G401 (cell line): Measurements from ENCODE around the gene MAGEB3. TPM values are rescaled to one million over a fixed set of nuclear protein-coding genes. Genes with fewer than 3 reads are reported as not detected.

Experiments used
- DNase-seq: peaks from one replicate; pipeline ENCODE4 v3.0.0-alpha.2; 2015; ENCODE audit warnings: low spot score
- in situ Hi-C: cut with HindIII; loops from 2 replicates; pipeline ENCODE4 v1.10.0; 2016; ENCODE audit warnings: low sequenced_read_pairs, mixed read lengths
- total RNA-seq: library from RNA; depleted of rRNA; stranded (reverse); fragments of >200 nt; shearing (Covaris generic); gene quantifications from 2 replicates; pipeline ENCODE4 v1.2.3, GENCODE V29; 2014; rRNA removed

MAGEB3 gene
- total RNA-seq, 1 experiment from 2014 or later, result not detected

DNA sequence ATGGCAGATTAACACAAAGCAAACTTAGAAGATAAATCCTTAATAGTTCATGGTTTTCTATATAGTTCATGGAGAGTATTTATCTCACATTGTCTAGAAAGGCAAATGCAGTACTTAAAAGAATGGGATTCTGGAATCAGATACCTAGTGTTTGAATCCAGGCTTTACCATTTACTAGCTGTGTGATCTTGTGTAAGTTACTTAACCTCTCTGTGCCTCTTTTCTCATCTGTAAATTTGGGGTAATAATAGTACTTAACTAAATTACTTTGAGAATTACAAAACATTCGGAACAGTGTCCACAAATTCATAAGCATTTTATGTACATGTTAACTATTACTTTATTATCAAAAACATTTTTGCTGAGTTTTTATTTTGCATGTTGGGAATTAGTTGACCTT, 32.3 kb downstream of the MAGEB3 start:
- DNase-seq, result no peak
- in situ Hi-C loops, result no loop called here

DNA sequence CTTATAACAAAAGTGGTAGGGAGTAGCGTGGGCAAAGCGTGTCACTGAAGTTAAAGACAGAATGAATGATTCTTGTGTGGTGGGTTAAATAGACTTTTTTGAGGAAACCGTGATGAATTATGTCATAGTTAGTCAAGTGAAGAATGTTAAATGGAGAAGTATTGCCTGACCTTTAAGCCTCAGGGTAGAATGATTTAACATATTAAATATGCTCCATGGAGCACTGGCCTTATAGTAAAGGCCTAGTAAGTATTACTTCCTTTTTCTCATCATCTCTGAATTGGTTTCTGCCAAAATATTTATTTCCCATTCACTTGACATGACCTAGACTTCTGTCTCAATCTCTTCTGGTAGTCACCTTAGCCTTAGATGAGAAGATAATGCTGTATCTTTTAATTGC, 40.2 kb downstream of the MAGEB3 start:
- DNase-seq, result no peak

DNA sequence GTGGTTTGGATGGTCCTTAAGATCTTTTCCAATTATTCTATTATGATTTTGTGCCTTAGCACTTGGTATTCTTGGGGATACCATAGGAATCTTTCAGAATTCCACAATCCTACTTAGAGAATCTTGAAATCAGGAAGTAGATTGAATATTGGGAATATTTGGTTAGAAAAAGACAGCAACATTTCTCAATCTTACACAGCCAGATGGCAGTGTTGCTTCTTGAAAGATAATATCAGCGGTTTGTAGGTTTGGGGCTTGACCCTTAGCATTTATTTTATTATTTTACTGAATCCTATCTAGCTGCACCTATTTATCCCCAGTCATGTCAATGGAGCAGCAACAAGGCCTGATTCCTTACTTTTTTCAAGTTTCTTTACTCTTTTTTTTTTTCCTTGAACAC, 45.0 kb downstream of the MAGEB3 start:
- in situ Hi-C loops, result no loop called here
- DNase-seq, result no peak

More for the DNA sequence above, 40.2 kb downstream of the MAGEB3 start:
- in situ Hi-C loops, result no loop called here

DNA sequence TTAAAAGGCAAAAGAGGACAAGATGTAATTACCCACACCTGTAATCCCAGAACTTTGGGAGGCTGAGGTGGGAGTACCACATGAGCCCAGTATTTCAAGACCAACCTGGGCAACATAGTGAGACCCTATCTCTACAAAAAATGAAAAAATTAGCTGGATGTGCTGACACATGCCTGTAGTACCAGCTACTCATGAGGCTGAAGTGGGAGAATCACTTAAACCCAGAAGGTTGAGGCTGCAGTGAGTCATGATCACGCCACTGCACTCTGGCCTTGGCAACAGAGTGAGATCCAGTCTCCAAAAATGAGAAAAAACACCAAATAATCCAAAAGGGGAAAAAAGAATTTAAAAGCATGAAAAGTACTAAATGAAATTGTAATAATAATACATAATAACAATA, 47.9 kb downstream of the MAGEB3 start:
- no peak for DNase-seq
- in situ Hi-C loops, result no loop called here

DNA sequence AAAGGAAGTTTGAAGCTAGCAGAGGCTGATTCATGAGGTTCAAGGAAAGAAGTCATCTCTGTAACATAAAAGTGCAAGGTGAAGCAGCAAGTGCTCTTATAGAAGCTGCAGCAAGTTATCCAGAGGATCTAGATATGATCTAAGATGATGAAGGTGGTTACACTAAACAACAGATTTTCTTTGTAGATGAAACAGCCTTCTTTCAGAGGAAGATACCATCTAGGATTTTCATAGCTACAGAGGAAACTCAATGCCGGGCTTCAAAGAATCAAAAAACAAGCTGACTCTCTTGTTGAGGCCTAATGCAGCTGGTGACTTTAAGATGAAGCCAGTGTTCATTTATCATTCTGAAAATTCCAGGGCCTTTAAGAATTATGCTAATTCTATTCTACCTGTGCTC, 50.0 kb downstream of the MAGEB3 start:
- in situ Hi-C loops, result no loop called here
- no peak for DNase-seq

DNA sequence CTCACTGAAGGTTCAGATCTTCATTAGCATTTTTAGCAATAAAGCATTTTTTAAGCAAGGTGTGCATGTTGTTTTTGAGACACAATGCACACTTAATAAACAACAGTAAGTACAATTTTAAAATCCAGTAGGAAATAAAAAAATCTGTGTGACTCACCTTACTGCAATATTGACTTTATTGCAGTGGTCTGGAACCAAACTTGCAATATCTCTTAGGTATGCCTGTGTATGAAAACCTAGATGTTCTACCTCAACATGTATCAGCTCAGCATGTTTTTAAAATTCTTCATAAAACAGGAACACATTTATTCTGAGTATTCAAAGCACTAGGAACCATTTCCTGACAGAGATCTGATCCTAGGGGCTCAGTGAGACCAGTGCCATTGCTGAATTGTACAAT, 52.1 kb downstream of the MAGEB3 start:
- no peak for DNase-seq
- in situ Hi-C loops, result no loop called here

DNA sequence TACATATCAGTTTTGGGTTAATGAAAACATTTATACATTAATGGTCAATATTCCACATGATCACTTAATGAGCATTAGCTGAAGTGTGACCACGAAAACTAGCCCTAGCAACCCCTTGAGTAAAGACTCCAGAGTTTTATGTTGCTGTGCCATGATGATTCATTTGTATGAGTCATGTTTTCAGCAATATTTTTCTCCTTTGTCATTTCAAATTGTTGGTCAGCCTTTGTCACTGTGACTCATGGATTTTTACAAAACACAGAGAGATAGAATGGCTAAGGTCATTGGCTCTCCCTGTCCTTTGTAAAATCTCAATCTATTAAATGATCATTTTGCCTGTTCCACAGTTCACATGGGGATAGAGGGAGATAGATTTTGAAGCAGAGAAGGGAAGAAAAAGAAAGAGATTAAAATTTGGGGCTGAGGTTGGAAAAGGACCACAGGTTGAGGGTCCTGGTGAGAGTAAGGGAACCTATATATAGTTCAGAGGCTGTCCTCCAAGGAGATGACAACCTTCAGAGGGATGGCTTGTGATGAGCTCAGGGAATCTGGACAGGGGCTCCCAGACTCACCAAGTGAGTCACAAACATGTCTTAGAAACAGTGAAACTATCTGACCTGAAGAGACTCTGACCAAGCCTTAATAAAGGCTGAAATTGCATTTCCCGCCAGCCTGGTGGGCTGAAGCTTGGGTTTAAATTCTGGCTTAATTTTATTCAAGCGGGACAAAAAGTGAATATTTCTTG, 53.2 kb downstream of the MAGEB3 start:
- DNase-seq, result no peak
- in situ Hi-C loops, result no loop called here

Other genes starting within 250 kb of the MAGEB3 start
- gene MAGEB2, start 15.1 kb upstream of the MAGEB3 start, total RNA-seq, result not detected in 2 replicates
- not detected in 2 replicates for gene MAGEB4, start 11.3 kb downstream of the MAGEB3 start, total RNA-seq
- not detected in 2 replicates for gene MAGEB1, start 16.5 kb downstream of the MAGEB3 start, total RNA-seq
- 0.18 TPM in 1 of 2 replicates, not detected in the other for gene NR0B1, start 78.7 kb downstream of the MAGEB3 start, total RNA-seq